Ectodermal cell (in vitro differentiated cells): ENCODE measurements around the gene C16orf95.

ENCODE experiments used
- H3K27ac ChIP-seq: 2 replicates; pipeline ENCODE4 v1.7.0; 2013; ENCODE audit warnings: mild to moderate bottlenecking, low read depth, low read length; ENCODE audit not compliant: insufficient read depth, poor library complexity, severe bottlenecking
- H3K27me3 ChIP-seq: 2 replicates; pipeline ENCODE4 v1.7.0; 2013; ENCODE audit warnings: mild to moderate bottlenecking, low read length; ENCODE audit not compliant: insufficient read depth, control insufficient read depth, poor library complexity, severe bottlenecking
- H3K36me3 ChIP-seq: one replicate; pipeline ENCODE4 v1.7.0; 2013; ENCODE audit warnings: low read length; ENCODE audit not compliant: control insufficient read depth, insufficient read depth
- H3K4me1 ChIP-seq: one replicate; pipeline ENCODE4 v1.7.0; 2013; ENCODE audit warnings: low read length; ENCODE audit not compliant: control insufficient read depth, insufficient read depth
- H3K4me3 ChIP-seq: 2 replicates; pipeline ENCODE4 v1.7.0; 2013; ENCODE audit warnings: low read depth, low read length, control low read depth; ENCODE audit not compliant: insufficient read depth
- H3K9me3 ChIP-seq: 2 replicates; pipeline ENCODE4 v1.7.0; 2013; ENCODE audit warnings: mild to moderate bottlenecking, low read length, moderate library complexity; ENCODE audit not compliant: control insufficient read depth
- WGBS, 2 experiments: methylation state at CpG; one replicate each; pipeline ENCODE4 v1.1.7; 2013; ENCODE audit warnings: missing lambda C conversion rate in 2 of 2; 5-methylcytosine and 5-hydroxymethylcytosine counted together

The C16orf95 gene

DNA sequence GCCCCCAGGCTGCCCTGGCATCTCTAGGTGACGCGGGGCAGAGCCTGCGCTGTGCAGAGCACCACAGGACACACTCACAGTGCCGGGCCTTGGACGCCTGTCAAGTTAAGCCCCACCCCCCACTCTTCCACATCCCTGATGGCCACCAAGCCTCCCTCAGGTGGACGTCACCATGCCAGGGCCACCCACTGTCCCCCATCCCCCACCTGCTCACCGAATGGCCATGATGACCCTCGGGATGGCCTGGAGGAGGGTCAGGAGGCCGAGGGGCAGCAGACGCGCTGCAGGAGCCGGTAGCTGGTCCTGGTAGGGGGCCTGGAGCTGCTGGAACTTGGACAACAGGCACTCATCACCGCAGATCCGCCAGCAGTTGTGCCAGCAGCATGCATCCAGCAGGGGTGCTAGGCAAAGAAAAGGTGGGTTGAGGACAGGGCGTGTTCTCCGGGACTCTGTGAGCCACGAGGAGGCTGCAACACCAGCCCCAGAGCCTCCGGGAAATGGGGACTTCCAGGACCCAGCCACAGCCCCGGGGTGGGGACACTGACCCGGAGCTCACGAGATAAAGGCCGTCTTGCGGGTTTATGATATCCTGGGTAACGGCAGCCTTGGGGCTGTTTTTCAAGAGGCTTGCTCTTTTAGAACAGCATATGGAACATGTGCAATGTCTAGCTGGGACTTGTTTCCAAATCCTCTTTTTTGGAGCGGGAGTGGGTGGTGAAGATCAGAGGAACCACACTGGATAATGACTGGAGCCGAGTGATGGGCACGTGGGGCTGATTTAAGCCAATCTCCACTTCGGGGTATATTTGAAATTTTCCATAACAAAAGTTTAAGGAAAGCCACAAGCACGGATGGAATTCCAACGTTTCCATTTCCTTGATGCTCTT, 11.4 kb downstream of the C16orf95 start:
- Histone ChIP-seq H3K36me3 (no peaks in the 10 kb centered on the region), H3K27ac (no peak overlapping the region), H3K27me3 (no peaks in the 10 kb centered on the region), H3K4me1 (no peaks in the 10 kb centered on the region), H3K9me3 (peaks cover 3% of the 10 kb centered on the region), H3K4me3 (no peak overlapping the region)
- WGBS, 2 experiments: 71 to 75% methylated on average over 30 of the region's 30 CpGs

DNA sequence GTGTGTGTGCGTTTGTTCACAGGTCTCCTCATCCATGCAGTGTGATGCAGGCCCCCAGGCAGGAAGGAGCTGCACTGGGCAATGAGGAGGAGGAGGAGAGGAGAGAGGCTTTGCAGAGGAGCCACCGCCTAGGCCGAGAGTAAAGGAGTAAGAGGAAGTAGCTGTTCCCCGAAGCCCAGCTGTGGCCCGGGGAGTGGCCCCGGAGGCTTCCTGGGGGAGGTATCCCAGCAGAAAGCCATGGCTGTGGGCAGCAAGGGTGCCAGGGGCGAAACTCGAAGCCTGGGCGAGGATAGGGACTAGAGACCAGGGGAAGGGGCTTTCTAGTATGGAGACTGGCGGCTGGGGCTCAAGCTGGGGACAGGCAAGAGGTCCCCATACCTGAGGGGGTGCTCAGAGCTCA, 12.2 kb downstream of the C16orf95 start:
- Histone ChIP-seq H3K9me3 (peaks cover 3% of the 10 kb centered on the region), H3K27ac (no peak overlapping the region), H3K36me3 (no peaks in the 10 kb centered on the region), H3K4me1 (no peaks in the 10 kb centered on the region), H3K4me3 (no peak overlapping the region), H3K27me3 (no peaks in the 10 kb centered on the region)
- 90 to 92% methylated on average over 10 of the region's 10 CpGs for WGBS, 2 experiments

DNA sequence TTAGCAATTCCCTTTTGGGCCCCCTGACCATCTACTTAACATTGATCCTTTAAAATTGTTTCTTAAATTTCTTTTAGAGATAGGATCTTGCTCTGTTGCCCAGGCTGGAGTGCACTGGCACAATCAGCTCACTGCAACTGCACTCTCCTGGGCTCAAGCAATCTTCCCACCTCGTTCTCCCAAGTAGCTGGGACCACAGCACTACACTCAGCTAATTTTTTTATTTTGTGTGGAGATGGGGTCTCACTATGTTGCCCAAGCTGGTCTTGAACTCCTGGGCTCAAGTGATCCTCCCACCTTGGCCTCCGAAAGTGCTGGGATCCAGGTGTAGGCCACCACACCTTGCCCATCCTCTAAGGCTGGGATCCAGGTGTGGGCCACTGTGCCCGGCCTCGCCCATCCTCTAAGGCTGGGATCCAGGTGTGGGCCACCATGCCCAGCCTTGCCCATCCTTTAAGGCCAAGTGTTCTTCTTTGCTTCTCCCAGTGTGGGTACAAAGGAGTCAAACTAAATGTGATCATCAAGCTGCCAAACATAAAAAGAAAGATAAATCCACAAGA, 13.2 kb downstream of the C16orf95 start:
- Histone ChIP-seq H3K36me3 (no peaks in the 10 kb centered on the region), H3K4me3 (no peak overlapping the region)

DNA sequence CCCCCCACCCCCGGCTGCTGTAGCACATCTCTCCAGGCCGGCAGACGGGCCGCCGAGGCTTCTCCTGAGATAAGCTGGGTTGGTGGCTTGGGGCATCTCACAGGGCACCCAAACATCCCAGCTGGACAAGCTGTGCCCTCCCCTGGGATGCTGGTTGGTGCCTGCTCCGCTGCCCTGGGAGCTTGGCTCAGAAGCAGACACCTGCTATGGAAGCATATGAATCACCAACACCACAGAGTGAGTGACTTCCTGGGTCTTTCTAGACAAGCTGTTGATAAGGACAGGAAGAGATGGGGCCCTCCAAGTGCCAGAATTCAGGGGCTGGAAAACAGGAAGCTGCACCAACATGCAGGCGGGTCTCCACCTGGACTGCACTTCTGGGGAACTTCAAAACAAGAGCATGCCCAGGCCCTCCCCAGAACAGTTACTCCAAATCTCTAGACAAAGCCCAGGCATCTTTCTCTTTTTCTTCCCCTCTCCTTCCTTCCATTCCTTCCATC, 13.7 kb downstream of the C16orf95 start:
- Histone ChIP-seq H3K27me3 (no peaks in the 10 kb centered on the region), H3K9me3 (peaks cover under 1% of the 10 kb centered on the region), H3K4me3 (no peak overlapping the region), H3K27ac (no peak overlapping the region), H3K36me3 (no peaks in the 10 kb centered on the region), H3K4me1 (no peaks in the 10 kb centered on the region)
- WGBS, 2 experiments: 93% methylated on average over 7 of the region's 7 CpGs

More for the DNA sequence above, 13.2 kb downstream of the C16orf95 start:
- H3K27ac ChIP-seq: no peak overlapping the region
- H3K4me1 ChIP-seq: no peaks in the 10 kb centered on the region
- 90 to 93% methylated on average over 4 of the region's 4 CpGs for WGBS, 2 experiments
- H3K27me3 ChIP-seq: no peaks in the 10 kb centered on the region
- H3K9me3 ChIP-seq: peaks cover 3% of the 10 kb centered on the region

DNA sequence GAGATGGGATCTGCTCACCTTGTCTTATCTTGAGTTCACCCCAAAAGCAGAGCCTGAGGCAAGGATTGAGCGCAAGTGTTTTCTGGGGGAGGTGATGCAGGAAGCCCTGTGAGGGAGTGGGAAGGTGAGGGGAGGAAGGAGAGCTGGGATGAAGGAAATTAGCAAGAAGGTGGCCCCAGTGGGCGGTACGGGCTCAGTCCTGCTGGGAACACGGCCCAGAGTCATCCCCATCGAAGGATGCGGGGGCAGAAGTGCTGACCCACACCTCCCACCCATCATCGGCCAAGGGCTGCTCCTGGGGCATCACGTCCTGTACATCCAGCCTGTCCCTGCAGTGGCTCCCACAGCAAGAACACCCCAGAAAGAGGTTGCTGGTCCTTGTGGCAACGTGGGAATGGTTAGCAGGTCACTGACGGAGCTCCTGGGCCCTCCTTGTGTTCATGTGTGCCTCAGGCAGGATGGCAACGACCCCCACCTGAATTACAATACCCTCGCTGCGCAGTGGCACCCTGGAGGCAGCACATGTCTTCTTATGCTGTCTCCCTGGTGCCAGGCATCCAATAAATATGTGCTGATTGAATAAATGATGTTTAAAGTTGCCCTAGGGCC, 18.2 kb downstream of the C16orf95 start:
- Histone ChIP-seq H3K4me3 (no peak overlapping the region), H3K27ac (no peak overlapping the region), H3K4me1 (no peaks in the 10 kb centered on the region), H3K9me3 (no peaks in the 10 kb centered on the region), H3K27me3 (no peaks in the 10 kb centered on the region), H3K36me3 (no peaks in the 10 kb centered on the region)
- whole genome bisulfite sequencing, 2 experiments: 91 to 95% methylated on average over 13 of the region's 13 CpGs

DNA sequence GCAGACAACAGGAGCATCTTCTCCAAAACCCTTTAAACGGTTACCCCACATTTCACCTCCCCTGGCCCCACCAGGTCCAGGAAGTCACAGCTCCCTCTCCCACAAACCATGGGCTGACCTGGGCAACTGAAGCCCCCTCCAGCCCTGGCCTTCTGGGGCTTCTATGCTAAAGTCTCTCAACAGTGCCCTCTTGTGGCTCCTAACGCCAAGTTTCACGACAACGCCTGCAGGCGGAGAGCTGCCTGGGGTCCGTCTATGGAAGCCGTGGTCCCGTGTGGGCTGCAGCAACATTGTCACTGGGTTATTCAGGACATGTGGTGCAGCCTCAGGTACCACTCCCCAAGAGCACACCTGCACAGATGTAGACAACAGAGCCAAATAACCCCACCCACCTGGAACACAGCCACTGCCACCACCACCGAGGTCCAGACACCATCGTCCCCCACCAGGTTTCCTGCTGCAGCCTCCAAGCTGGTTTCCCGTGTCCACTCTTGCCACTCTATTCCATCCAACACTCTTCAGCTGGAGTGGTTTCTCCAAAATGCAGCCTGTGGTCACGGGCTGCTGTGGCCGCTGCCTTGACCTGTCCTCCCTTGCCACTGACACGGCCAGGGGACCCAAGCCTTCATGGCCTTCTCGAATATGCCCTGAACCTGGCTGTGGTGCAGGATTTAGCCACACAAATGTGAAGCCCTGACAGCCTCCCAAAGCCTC, 19.1 kb downstream of the C16orf95 start:
- no peak overlapping the region for H3K4me3 ChIP-seq
- H3K27ac ChIP-seq: no peak overlapping the region
- WGBS, 2 experiments: 66 to 67% methylated on average over 15 of the region's 15 CpGs
- H3K4me1 ChIP-seq: no peaks in the 10 kb centered on the region
- H3K27me3 ChIP-seq: no peaks in the 10 kb centered on the region
- H3K9me3 ChIP-seq: no peaks in the 10 kb centered on the region
- no peaks in the 10 kb centered on the region for H3K36me3 ChIP-seq

DNA sequence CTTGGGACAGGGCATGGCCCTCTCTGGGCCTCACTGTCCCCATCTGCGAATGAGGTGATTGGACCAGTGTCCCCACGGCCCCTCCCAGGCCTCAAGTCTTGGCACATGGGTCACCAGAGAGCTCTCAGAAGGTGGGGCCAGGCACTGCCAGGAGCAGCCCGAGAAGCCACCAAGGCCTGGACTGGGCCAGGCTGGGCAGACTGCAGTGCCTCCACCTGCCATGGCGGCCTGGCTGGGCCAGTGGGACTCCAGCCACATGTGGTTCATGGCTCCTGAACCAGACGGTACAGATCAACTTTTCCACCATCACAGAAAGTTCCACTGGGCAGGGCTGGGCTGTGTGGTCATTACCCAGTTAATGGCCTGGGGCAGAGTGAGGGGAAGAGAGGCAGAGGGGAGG, 19.8 kb downstream of the C16orf95 start:
- Histone ChIP-seq H3K27ac (no peak overlapping the region), H3K9me3 (no peaks in the 10 kb centered on the region), H3K27me3 (no peaks in the 10 kb centered on the region), H3K4me3 (no peak overlapping the region), H3K36me3 (no peaks in the 10 kb centered on the region), H3K4me1 (no peaks in the 10 kb centered on the region)
- 88 to 95% methylated on average over 5 of the region's 5 CpGs for WGBS, 2 experiments

DNA sequence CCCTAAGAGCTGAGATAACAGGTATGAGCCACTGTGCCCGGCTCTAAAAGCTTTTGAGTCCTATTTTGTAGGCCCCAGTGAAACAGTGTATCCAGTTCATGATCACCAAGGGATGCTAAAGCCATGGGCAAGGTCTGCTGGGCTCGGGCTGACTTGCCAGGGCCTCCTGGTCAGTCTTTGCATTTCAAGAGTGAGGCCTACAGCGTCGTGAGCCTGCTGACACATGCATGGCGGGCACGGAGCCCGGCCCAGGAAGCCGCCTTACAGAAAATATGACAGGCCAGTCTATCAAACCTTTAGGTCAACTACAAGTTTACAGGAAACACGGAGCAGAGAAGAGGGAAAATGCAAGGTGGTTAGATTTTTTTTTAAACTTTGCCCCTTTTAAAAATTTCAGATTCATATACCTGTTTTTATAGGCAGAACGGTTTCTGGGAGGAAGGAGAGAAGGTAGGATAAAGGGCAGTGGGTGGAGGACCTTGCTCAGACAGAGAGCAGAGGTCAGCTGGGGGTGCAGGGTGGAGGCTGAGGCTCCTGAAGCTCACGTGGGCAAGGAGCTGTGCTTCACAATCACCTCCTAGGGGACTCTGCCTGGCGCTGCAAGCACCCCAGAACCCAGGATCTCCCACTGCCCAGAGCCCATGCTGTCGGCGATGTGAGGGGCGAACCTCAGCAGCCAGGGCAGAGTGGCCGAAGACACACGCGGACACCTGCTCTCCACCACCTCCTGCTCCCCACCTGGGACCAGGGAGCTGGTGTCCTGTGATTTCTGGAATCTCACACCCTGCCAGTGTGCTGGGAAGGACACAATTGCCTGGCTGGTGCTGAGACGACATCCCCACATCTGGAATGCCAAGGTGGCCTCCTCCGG, 21.3 kb downstream of the C16orf95 start:
- WGBS, 2 experiments: 87 to 89% methylated on average over 20 of the region's 20 CpGs

DNA sequence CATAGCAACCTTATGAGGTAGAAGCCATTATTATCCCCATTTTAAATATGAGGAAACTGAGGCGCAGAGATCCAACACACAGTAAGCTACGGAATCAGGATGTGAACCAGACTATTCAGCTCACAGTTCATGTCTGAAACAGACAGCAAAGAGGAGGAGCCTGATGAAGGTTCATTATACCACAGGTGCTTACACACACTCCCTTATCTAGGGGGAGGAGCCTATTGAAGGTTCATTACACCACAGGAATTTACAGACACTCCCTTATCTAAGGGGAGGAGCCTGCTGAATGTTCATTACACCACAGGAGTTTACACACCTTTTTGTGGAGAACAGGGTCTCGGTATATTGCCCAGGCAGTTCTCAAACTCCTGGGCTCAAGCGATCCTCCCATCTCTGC, 21.9 kb downstream of the C16orf95 start:
- H3K9me3 ChIP-seq: no peaks in the 10 kb centered on the region
- H3K4me1 ChIP-seq: no peaks in the 10 kb centered on the region
- no peaks in the 10 kb centered on the region for H3K36me3 ChIP-seq
- H3K4me3 ChIP-seq: no peak overlapping the region
- 89 to 91% methylated on average over 4 of the region's 4 CpGs for WGBS, 2 experiments
- H3K27me3 ChIP-seq: no peaks in the 10 kb centered on the region
- no peak overlapping the region for H3K27ac ChIP-seq

More for the DNA sequence above, 21.3 kb downstream of the C16orf95 start:
- Histone ChIP-seq H3K36me3 (no peaks in the 10 kb centered on the region), H3K4me3 (no peak overlapping the region), H3K27ac (no peak overlapping the region), H3K9me3 (no peaks in the 10 kb centered on the region), H3K4me1 (no peaks in the 10 kb centered on the region), H3K27me3 (no peaks in the 10 kb centered on the region)
